Right forelimb (tissue), 1 donor: Measurements from ENCODE around the gene CRYBG3.

Experiments
- DNase-seq: peaks from one replicate; pipeline ENCODE4 v3.0.0-alpha.2; 2018

CRYBG3 gene

DNA sequence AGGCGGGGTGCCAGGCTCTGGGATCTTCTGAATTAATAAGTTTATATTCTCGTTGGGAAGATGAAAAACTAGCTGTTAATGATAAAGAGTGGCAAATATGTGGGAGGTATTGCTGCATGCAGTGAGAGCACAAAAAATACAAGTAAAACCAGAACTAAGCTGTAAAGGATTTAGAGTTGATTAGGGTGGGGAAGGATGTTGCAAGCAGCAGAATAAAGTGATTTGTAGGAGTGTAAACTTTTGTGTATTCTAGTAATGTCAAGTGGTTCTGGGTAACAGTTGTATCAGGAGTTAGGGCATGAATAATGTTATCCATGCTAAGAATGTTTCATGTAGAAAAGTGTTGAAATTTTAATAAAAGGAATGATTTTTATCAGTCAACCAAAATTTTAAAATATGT, 18.1 kb downstream of the CRYBG3 start:
- DNase-seq: no peak

DNA sequence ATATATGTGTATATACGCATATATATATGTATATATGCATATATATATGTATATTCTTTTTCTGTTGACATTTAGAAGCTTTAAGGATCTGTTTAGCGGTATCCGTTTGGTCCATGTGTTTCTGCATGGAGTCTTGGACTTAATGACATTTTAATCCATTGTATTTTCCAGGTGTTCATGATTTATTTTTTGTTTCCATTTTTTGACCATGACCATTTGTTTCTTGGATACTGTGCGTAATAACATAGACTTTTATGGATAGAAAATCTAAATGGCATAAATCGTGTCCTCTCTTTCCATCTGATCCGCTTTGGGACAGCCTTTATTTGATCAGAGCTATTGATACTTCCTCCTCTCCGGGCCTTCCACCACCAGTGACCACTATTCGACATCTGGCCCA, 19.5 kb downstream of the CRYBG3 start:
- DNase-seq: no peak

GRCh38 chr3:97841956-97842355, 20.1 kb downstream of the CRYBG3 start:
- no peak for DNase-seq

- DNase-seq: no peak
Measured at GRCh38 chr3:97848779-97849178, 27.0 kb downstream of the CRYBG3 start.

DNA sequence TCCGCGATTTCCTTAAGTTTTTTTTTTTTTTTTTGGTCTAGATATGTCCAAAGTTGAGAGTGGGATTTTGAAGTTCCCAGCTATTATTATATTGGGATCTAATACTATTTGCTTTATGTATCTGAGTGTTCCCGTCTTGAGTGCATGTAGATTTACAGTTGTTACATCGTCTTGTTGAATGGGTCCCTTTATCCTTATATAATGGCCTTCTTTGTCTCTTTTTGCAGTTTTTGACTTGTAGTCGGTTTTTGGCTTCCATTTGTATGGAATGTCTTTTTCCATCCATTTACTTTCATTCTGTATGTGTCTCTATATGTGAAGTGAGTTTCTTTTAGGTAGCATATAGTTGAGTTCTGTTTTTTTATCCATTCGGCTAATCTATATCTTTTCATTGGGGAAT, 35.6 kb downstream of the CRYBG3 start:
- no peak for DNase-seq

GRCh38 chr3:97860364-97860763, 38.6 kb downstream of the CRYBG3 start:
- no peak for DNase-seq

- DNase-seq: no peak
Measured at GRCh38 chr3:97862582-97862981, 40.8 kb downstream of the CRYBG3 start.

- DNase-seq: no peak
Measured at GRCh38 chr3:97863031-97863430, 41.2 kb downstream of the CRYBG3 start.

DNA sequence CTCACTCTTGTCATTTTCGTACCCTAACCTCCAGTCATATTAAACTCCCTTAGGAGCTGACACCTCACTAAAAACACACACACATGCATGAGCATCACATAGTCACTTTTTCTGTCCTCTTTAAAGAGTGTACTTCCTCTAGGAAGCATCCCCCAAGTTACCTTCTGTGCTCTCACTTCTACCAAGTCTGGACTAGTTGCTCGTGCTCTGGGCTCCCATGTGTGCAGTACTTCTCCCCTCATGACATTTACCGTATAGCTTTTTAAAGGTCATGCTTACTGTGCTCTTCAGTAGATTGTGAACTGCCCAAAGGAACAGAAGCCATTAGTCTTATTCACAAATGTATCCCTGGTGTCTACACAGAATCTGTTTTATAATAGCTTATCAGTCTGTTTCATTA, 42.0 kb downstream of the CRYBG3 start:
- DNase-seq: no peak

DNA sequence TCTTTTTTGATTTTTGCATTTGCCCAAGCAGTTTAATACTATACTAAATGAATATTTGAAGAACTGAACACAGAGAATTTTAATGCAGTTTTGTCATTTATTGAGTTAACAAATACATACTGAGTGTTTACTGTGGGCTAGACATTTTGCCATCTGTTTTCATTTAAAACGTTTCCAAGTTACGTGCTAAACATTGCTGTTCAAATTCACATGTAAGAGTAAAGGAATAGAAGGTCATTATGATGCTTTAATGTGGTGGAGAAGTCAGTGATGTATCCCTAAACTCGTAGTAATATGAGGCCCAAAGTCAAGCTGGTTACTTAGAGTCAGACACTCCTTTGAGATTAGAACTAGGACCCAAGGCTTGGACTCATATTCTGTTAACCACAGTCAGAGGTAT, 49.4 kb downstream of the CRYBG3 start:
- no peak for DNase-seq

GRCh38 chr3:97871801-97872524, 50.2 kb downstream of the CRYBG3 start:
- DNase-seq: no peak

- DNase-seq: no peak
Measured at GRCh38 chr3:97872525-97873042, 50.8 kb downstream of the CRYBG3 start.

- DNase-seq: no peak
Measured at GRCh38 chr3:97880267-97880666, 58.5 kb downstream of the CRYBG3 start.

GRCh38 chr3:97882975-97883598, 61.3 kb downstream of the CRYBG3 start:
- no peak for DNase-seq

- no peak for DNase-seq
Measured at GRCh38 chr3:97883736-97884135, 61.9 kb downstream of the CRYBG3 start.

DNA sequence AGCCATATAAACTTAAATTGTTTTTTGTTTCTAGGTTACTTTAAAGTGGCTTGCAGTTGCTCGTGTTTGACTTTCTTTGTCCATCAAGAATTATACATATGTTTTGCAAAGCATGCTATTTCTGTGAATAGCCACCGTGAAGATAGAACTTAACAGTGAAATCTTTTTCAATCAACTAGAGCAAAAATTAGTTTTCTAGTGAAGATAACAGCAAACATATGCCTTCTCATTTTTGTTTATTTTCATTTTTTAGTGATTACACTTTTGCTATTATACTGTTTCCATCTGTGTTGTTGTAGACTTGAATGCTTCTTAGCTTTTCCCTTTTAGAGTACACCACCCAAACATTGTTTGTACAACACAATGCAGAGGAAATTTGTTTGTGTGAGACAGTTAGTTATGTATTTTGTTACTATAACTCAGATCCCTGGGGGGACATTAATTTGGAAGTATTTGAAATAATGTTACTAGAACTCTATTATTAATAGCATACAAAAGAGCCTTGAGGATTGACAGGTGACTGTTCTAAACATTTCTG, 62.8 kb downstream of the CRYBG3 start:
- no peak for DNase-seq

DNA sequence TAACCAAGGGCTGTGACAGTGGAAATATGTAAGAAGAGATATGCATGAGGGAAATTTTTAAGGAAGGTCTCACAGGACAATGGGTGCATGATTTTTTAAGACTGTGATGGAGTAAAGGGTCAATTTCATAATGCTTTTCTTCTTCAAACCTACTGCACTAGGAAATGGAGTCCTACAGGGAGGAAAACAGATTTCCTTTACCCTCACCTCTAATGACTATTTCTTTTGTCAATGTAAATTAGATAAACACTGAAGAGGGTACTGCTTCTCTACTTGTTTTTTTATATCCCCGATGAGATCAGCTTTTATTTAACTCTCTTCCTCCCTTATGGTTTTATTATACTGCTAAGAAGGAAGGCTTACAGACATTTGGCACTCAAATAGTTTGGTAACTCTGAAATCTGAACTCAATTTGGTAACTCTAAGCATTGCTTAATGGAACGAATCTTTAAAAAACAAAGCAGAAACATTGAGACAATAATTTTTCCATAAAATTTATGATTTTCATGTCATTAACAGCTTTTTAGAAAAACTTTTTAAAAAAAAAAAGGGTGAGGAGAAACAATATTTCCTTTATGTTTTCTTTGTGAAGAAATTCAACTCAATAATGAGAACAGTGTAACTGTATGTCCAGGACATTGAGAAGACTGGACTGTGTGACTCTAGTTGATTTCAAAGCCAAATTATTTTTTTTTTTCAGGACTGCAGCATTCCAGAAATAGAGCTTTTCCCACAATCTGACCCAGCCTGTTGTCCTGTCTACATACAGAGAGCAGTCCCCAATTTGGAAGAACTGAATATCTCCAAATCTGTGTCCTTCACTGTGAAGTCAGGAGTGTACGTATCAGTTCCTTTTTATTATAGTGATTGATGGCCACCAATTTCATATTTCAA, 64.4 kb downstream of the CRYBG3 start:
- DNase-seq: no peak

- DNase-seq: no peak
Measured at GRCh38 chr3:97889814-97890213, 68.0 kb downstream of the CRYBG3 start.

DNA sequence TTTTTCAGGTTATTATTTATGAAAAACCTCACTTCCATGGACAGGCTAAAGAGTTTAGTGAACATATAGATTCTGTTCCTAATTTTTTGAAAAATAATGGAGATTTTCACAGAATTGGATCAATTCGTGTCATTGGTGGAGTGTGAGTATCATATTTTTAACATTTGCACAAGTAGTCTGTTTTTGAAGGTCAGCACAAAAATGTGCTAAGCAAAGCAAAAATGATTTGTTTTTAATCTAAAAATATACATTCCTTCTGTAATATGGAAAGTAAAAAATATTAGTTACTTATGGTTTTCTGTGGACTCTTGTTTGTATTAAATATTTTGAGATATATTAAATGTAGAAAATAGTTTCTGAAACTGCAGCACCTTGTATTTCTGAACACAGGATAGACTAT, 71.0 kb downstream of the CRYBG3 start:
- no peak for DNase-seq

- no peak for DNase-seq
Measured at GRCh38 chr3:97895216-97895615, 73.4 kb downstream of the CRYBG3 start.

DNA sequence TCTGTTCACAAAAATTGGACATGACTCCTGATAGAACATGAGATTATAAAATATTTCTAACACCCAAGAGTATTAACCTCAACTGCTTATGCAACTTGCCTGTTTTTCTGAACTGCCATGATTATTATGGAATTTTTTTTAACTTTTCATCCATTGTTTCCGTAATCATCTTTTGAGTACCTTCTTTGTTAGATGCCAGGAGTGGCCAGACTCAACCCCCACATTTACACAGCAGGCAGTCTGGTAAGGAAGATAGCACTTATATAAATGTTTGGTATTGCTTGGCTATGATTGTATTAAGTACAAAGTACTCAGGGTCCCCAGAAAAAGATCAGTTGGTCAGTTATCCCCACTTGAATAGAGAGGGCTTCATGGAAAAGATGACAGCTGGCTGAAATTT, 74.3 kb downstream of the CRYBG3 start:
- no peak for DNase-seq

DNA sequence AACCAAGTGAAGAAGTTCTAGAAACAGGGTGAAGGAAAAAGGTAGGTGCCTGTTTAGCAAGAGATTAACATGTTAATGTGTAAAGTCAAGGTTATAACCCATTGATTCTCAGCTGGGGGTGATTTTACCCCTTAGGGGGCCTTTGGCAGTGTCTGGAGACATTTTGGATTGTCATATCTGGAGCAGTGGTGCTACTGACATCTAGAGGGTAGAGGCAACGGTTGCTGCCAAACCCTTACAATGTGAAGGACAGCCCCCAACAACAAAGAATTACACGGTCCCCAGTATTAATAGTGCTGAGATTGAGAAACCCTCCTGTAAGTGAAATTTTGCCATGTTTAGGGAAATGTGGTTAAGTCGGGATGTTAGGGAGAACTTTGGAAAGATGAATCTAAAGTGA, 74.7 kb downstream of the CRYBG3 start:
- no peak for DNase-seq

GRCh38 chr3:97899331-97899730, 77.5 kb downstream of the CRYBG3 start:
- no peak for DNase-seq
